Gastrocnemius medialis (tissue), 4 donors: ENCODE measurements around the gene NEDD4. TPM values are rescaled to one million over a fixed set of nuclear protein-coding genes. Genes with fewer than 3 reads are reported as not detected.

Experiments
- ATAC-seq, 2 donors: fragments of 150-250 bp; one replicate each; pipeline ENCODE4 v1.9.1; 2016
- DNase-seq, 2 donors: peaks; one replicate each; pipeline ENCODE4 v3.0.0-alpha.2; 2019
- H3K27ac ChIP-seq, 4 donors: fragments of 200-600 bp; sonication (generic); 1 replicate in 1 of 4; 2 replicates in 3 of 4; pipeline ENCODE4 v1.5.1; 2016 to 2018; ENCODE audit warnings: mild to moderate bottlenecking in 2 of 4, moderate library complexity in 1 of 4
- H3K27me3 ChIP-seq, 3 donors: fragments of 200-600 bp; sonication (generic) in 2 of 3; 1 replicate in 1 of 3; 2 replicates in 2 of 3; pipeline versions ENCODE4 v1.5.1 to v1.6.0; 2016 to 2019; ENCODE audit warnings: mild to moderate bottlenecking in 1 of 3, moderate library complexity in 1 of 3
- H3K36me3 ChIP-seq, 2 donors: fragments of 200-600 bp; sonication (generic) in 1 of 2; one replicate each; pipeline ENCODE4 v1.5.1; 2017 to 2018
- H3K4me1 ChIP-seq, 2 donors: fragments of 200-600 bp; sonication (generic) in 1 of 2; one replicate each; pipeline ENCODE4 v1.5.1; 2016 to 2017; ENCODE audit warnings: mild to moderate bottlenecking in 2 of 2
- H3K4me3 ChIP-seq, 4 donors: fragments of 200-600 bp; sonication (generic) in 3 of 4; 1 replicate in 1 of 4; 2 replicates in 3 of 4; pipeline ENCODE4 v1.5.1; 2016 to 2019; ENCODE audit warnings: mild to moderate bottlenecking in 2 of 4
- H3K9me3 ChIP-seq, 3 donors: fragments of 200-600 bp; sonication (generic) in 2 of 3; 1 replicate in 1 of 3; 2 replicates in 2 of 3; pipeline ENCODE4 v1.5.1; 2016 to 2019
- CTCF ChIP-seq, 5 experiments: fragments of 450-650 bp in 3 of 5; fragments of 200-600 bp in 2 of 5; sonication (generic) in 2 of 5; IDR thresholded peaks in 4 of 5; conservative IDR thresholded peaks in 1 of 5; 1 replicate in 4 of 5; 2 replicates in 1 of 5; pipeline ENCODE4 v1.5.1; 2016 to 2019; ENCODE audit warnings: antibody characterized with exemption in 5 of 5, mild to moderate bottlenecking in 3 of 5, moderate library complexity in 3 of 5
- POLR2A ChIP-seq, 2 donors: fragments of 450-650 bp; IDR thresholded peaks; one replicate each; pipeline ENCODE4 v1.6.1; 2017; ENCODE audit warnings: antibody characterized with exemption in 2 of 2, mild to moderate bottlenecking in 2 of 2, moderate library complexity in 2 of 2
- in situ Hi-C, 4 donors: fragments of 200-750 bp; cut with MboI; loops; one replicate each; pipeline versions ENCODE4 v1.15.0 to v1.8.0; 2017; ENCODE audit warnings: low sequenced_read_pairs in 4 of 4
- intact Hi-C: fragments of 100-400 bp; cut with DNase I; formaldehyde crosslinking; loops from one replicate; pipeline ENCODE4 v1.15.1; 2023; ENCODE audit warnings: low total_unique reads
- total RNA-seq, 4 donors: library from RNA; depleted of rRNA; stranded (reverse); fragments of >200 nt; gene quantifications; one replicate each; pipeline versions ENCODE4 v1.1.0 to v1.2.3, GENCODE V29; 2016

NEDD4 gene
- total RNA-seq, 4 donors from 2014 or later, result 45.4 to 475 (median 205) TPM

- in situ Hi-C loops, result no loop called here
Measured at GRCh38 chr15:55970286-55970685, 23.1 kb downstream of the NEDD4 start.

GRCh38 chr15:55969582-55969981 is 23.8 kb downstream of the NEDD4 start:
- intact Hi-C loops, result no loop called here
- DNase-seq, result no peak
- Histone ChIP-seq H3K4me3 (no peak overlapping the region), H3K36me3 (peaks cover 0 to 7% of the 10 kb centered on the region in 2 donors), H3K9me3 (no peaks in the 10 kb centered on the region), H3K27ac (no peak overlapping the region), H3K27me3 (no peaks in the 10 kb centered on the region), H3K4me1 (no peaks in the 10 kb centered on the region)
- no peak for ATAC-seq
- in situ Hi-C loops, result no loop called here
- no peak for TF ChIP-seq POLR2A (IDR thresholded peaks at IDR 0.05)
- no peak for TF ChIP-seq CTCF (IDR thresholded peaks at IDR 0.05 in 4 of 5, conservative IDR thresholded peaks at IDR 0.05 in 1 of 5)

More at GRCh38 chr15:55970286-55970685, 23.1 kb downstream of the NEDD4 start:
- H3K4me3 ChIP-seq, result no peak overlapping the region
- H3K4me1 ChIP-seq, result no peaks in the 10 kb centered on the region
- ATAC-seq (no peak), DNase-seq (no peak)
- no peak overlapping the region for H3K27ac ChIP-seq
- H3K9me3 ChIP-seq, result no peaks in the 10 kb centered on the region
- intact Hi-C loops, result no loop called here
- no peak for TF ChIP-seq CTCF (IDR thresholded peaks at IDR 0.05 in 4 of 5, conservative IDR thresholded peaks at IDR 0.05 in 1 of 5)
- TF ChIP-seq POLR2A (IDR thresholded peaks at IDR 0.05), result no peak
- peaks cover 0 to 2% of the 10 kb centered on the region in 2 donors for H3K36me3 ChIP-seq
- no peaks in the 10 kb centered on the region for H3K27me3 ChIP-seq

- Histone ChIP-seq H3K36me3 (peaks cover 0 to 7% of the 10 kb centered on the region in 2 donors), H3K4me1 (no peaks in the 10 kb centered on the region), H3K9me3 (no peaks in the 10 kb centered on the region), H3K4me3 (no peak overlapping the region), H3K27ac (no peak overlapping the region), H3K27me3 (no peaks in the 10 kb centered on the region)
- DNase-seq, result no peak
- no peak for ATAC-seq
- intact Hi-C loops (no loop called here), in situ Hi-C loops (no loop called here)
- TF ChIP-seq POLR2A (IDR thresholded peaks at IDR 0.05) (no peak), CTCF (IDR thresholded peaks at IDR 0.05 in 4 of 5, conservative IDR thresholded peaks at IDR 0.05 in 1 of 5) (no peak)
Measured at GRCh38 chr15:55968923-55969322, 24.5 kb downstream of the NEDD4 start.

GRCh38 chr15:55965091-55965490 is 28.3 kb downstream of the NEDD4 start:
- no peak for DNase-seq
- Histone ChIP-seq H3K4me1 (no peaks in the 10 kb centered on the region), H3K27ac (no peak overlapping the region), H3K9me3 (no peaks in the 10 kb centered on the region), H3K36me3 (peaks cover 0 to 7% of the 10 kb centered on the region in 2 donors), H3K27me3 (no peaks in the 10 kb centered on the region), H3K4me3 (no peak overlapping the region)
- no peak for ATAC-seq
- TF ChIP-seq CTCF (IDR thresholded peaks at IDR 0.05 in 4 of 5, conservative IDR thresholded peaks at IDR 0.05 in 1 of 5), result no peak
- no peak for TF ChIP-seq POLR2A (IDR thresholded peaks at IDR 0.05)
- in situ Hi-C loops (no loop called here), intact Hi-C loops (no loop called here)

- no peak for ATAC-seq
- Histone ChIP-seq H3K36me3 (peaks cover 0 to 7% of the 10 kb centered on the region in 2 donors), H3K27me3 (no peaks in the 10 kb centered on the region), H3K27ac (no peak overlapping the region), H3K4me3 (no peak overlapping the region), H3K9me3 (no peaks in the 10 kb centered on the region), H3K4me1 (no peaks in the 10 kb centered on the region)
- intact Hi-C loops (no loop called here), in situ Hi-C loops (no loop called here)
- DNase-seq, result no peak
- TF ChIP-seq CTCF (IDR thresholded peaks at IDR 0.05 in 4 of 5, conservative IDR thresholded peaks at IDR 0.05 in 1 of 5) (no peak), POLR2A (IDR thresholded peaks at IDR 0.05) (no peak)
Measured at GRCh38 chr15:55960946-55961345, 32.5 kb downstream of the NEDD4 start.
